Esophagus squamous epithelium (tissue), 5 donors: ENCODE data around the gene TRIM26. TPM values are rescaled to one million over a fixed set of nuclear protein-coding genes. Genes with fewer than 3 reads are reported as not detected.
A peak's percentile ranks its signal among the peaks of the same experiment; 100 is the strongest.
"Not testable (repeated sequence)": the region's sequence is repeated elsewhere in the genome, so short reads cannot be mapped to it uniquely, and the experiment has no call there.

Experiments used
- DNase-seq: peaks from one replicate; lab custom pipeline; 2025; lab: John Stamatoyannopoulos, UW
- H3K27ac ChIP-seq, 4 donors: fragments of 200-600 bp; sonication (generic); one replicate each; pipeline ENCODE4 v1.5.1; 2016 to 2019; ENCODE audit warnings: mild to moderate bottlenecking in 1 of 4
- H3K27me3 ChIP-seq, 4 donors: fragments of 200-600 bp; sonication (generic); 1 replicate in 3 of 4; 2 replicates in 1 of 4; pipeline versions ENCODE4 v1.5.1 to v1.6.0; 2017 to 2021; ENCODE audit warnings: antibody characterized with exemption in 1 of 4
- H3K36me3 ChIP-seq, 3 donors: fragments of 200-600 bp; sonication (generic); one replicate each; pipeline ENCODE4 v1.5.1; 2016 to 2019
- H3K4me1 ChIP-seq, 3 donors: fragments of 200-600 bp; sonication (generic); one replicate each; pipeline ENCODE4 v1.5.1; 2017 to 2019
- H3K4me3 ChIP-seq, 4 donors: fragments of 200-600 bp; sonication (generic); 1 replicate in 3 of 4; 2 replicates in 1 of 4; pipeline ENCODE4 v1.5.1; 2016 to 2019; ENCODE audit warnings: mild to moderate bottlenecking in 2 of 4, moderate library complexity in 1 of 4
- H3K9me3 ChIP-seq, 3 donors: fragments of 200-600 bp; sonication (generic); one replicate each; pipeline ENCODE4 v1.5.1; 2016 to 2019
- CTCF ChIP-seq, 6 experiments: fragments of 450-650 bp in 4 of 6; fragments of 200-600 bp in 2 of 6; sonication (generic) in 2 of 6; IDR thresholded peaks; one replicate each; pipeline ENCODE4 v1.5.1; 2016 to 2019; ENCODE audit warnings: antibody characterized with exemption in 6 of 6, mild to moderate bottlenecking in 4 of 6, moderate library complexity in 4 of 6
- POLR2A ChIP-seq, 4 donors: fragments of 450-650 bp; IDR thresholded peaks; one replicate each; pipeline ENCODE4 v1.6.1; 2017; ENCODE audit warnings: antibody characterized with exemption in 4 of 4, mild to moderate bottlenecking in 4 of 4, moderate library complexity in 3 of 4
- WGBS, 2 donors: methylation state at CpG; one replicate each; pipeline ENCODE4 v1.1.5; 2018; 5-methylcytosine and 5-hydroxymethylcytosine counted together
- intact Hi-C: fragments of 100-400 bp; cut with DNase I; formaldehyde crosslinking; loops from one replicate; pipeline ENCODE4 v1.15.0; 2022
- total RNA-seq, 4 donors: library from RNA; depleted of rRNA; stranded (reverse); fragments of >200 nt; gene quantifications; one replicate each; pipeline ENCODE4 v1.1.0, GENCODE V29; 2016
- donor health status: DM: yes; HTN: yes; CAD: no.

The TRIM26 gene
- total RNA-seq = 10 to 100 TPM; 52.3 to 76.3 (median 63.3) TPM

- intact Hi-C loops = no loop called here
- peaks cover 11 to 54% (median 35%) of the 10 kb centered on the region in 3 donors for H3K4me1 ChIP-seq
These were observed at the start of gene TRIM26 for GRCh38 chr6:30212865-30213666. TSS of gene TRIM26 (minus strand) at chr6:30213406. CDS start at chr6:30199103, 14,303 bp downstream.

GRCh38 chr6:30260036-30260504, 46.9 kb upstream of the TRIM26 start:
- 38 to 60% methylated on average over 4 to 8 of the region's 40 CpGs for WGBS, 2 donors
- H3K27ac ChIP-seq = peak overlapping the region; percentile 79 to 90 (median 82)
- H3K27me3 ChIP-seq = peaks cover 0 to 21% (median 0%) of the 10 kb centered on the region in 4 donors
- DNase-seq = no peak
- H3K4me3 ChIP-seq = peak overlapping the region; percentile 67 to 82 (median 75)
- TF ChIP-seq POLR2A (IDR thresholded peaks at IDR 0.05) = no peak
- no peak for TF ChIP-seq CTCF (IDR thresholded peaks at IDR 0.05)
- H3K9me3 ChIP-seq = no peaks in the 10 kb centered on the region
- intact Hi-C loops = no loop called here
- no peaks in the 10 kb centered on the region for H3K36me3 ChIP-seq
- H3K4me1 ChIP-seq = peaks cover 2 to 17% (median 5%) of the 10 kb centered on the region in 3 donors

More at GRCh38 chr6:30212865-30213666, at the start of gene TRIM26:
- DNase-seq = peak; percentile 86
- TF ChIP-seq CTCF (IDR thresholded peaks at IDR 0.05) = no peak
- peak; percentile 80 to 99 (median 96) for TF ChIP-seq POLR2A (IDR thresholded peaks at IDR 0.05)
- WGBS, 2 donors = 1% methylated on average over 21 to 25 of the region's 59 CpGs
- H3K4me3 ChIP-seq = peak within 1 kb of the TSS; percentile 70 to 94 (median 77)
- no peaks in the 10 kb centered on the region for H3K27me3 ChIP-seq
- no peaks in the 10 kb centered on the region for H3K36me3 ChIP-seq
- H3K9me3 ChIP-seq = no peaks in the 10 kb centered on the region
- peak within 1 kb of the TSS; percentile 97 to 100 (median 98) for H3K27ac ChIP-seq

DNA sequence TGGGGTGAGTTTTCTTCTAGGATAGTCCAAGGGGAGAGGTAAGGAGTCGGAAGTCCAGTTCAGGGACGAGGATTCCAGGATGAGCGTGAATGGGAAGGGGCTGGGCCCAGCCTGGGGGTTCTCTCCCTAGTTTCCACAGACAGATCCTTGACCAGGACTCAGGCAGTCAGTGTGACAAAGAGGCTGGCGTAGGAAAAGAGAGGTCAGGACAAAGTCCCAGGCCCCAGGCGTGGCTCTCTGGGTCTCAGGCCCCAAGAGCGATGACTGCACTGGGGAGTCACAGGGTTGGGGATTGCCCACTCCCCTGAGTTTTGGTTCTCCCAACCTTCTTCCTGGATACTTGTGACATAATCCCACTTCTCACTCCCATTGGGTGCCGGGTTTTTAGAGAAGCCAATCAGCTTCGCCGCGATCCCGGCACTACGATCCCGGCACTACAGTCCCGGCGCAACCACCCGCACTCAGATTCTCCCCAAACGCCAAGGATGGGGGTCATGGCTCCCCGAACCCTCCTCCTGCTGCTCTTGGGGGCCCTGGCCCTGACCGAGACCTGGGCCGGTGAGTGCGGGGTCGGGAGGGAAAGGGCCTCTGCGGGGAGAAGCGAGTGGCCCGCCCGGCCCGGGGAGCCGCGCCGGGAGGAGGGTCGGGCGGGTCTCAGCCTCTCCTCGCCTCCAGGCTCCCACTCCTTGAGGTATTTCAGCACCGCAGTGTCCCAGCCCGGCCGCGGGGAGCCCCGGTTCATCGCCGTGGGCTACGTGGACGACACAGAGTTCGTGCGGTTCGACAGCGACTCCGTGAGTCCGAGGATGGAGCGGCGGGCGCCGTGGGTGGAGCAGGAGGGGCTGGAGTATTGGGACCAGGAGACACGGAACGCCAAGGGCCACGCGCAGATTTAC, 46.2 kb upstream of the TRIM26 start:
- WGBS, 2 donors = 0 to 6% methylated on average over 1 to 6 of the region's 56 CpGs
- Histone ChIP-seq H3K27ac (peak overlapping the region; percentile 79 to 90 (median 82)), H3K27me3 (peaks cover 0 to 21% (median 0%) of the 10 kb centered on the region in 4 donors), H3K4me1 (peaks cover 2 to 17% (median 5%) of the 10 kb centered on the region in 3 donors), H3K36me3 (no peaks in the 10 kb centered on the region), H3K9me3 (no peaks in the 10 kb centered on the region), H3K4me3 (peak overlapping the region; percentile 67 to 82 (median 75))
- intact Hi-C loops = no loop called here
- TF ChIP-seq POLR2A (IDR thresholded peaks at IDR 0.05) = peak in 1 of 4 donors; percentile 22
- TF ChIP-seq CTCF (IDR thresholded peaks at IDR 0.05) = peak in 1 of 6 experiments; percentile 26
- DNase-seq = no peak

- no peak for DNase-seq
- no peaks in the 10 kb centered on the region for H3K9me3 ChIP-seq
- peaks cover 0 to 21% (median 0%) of the 10 kb centered on the region in 4 donors for H3K27me3 ChIP-seq
- TF ChIP-seq CTCF (IDR thresholded peaks at IDR 0.05) = no peak
- no peak for TF ChIP-seq POLR2A (IDR thresholded peaks at IDR 0.05)
- intact Hi-C loops = no loop called here
- no peaks in the 10 kb centered on the region for H3K36me3 ChIP-seq
- H3K4me1 ChIP-seq = peaks cover 2 to 17% (median 5%) of the 10 kb centered on the region in 3 donors
- 51 to 60% methylated on average over 3 of the region's 3 CpGs for WGBS, 2 donors
- no peak overlapping the region for H3K27ac ChIP-seq
- no peak overlapping the region for H3K4me3 ChIP-seq
These were observed 45.0 kb upstream of the TRIM26 start for GRCh38 chr6:30258204-30258603.

- H3K4me1 ChIP-seq, H3K27me3 ChIP-seq, DNase-seq, intact Hi-C loops, H3K9me3 ChIP-seq, H3K4me3 ChIP-seq, H3K36me3 ChIP-seq, H3K27ac ChIP-seq: not testable (repeated sequence)
- 88 to 92% methylated on average over 1 of the region's 1 CpG for WGBS, 2 donors
These were observed 39.2 kb upstream of the TRIM26 start for GRCh38 chr6:30252417-30252816.
